ENCODE measurements around the gene NLN. TPM values are rescaled to one million over a fixed set of nuclear protein-coding genes. Genes with fewer than 3 reads are reported as not detected.

NLN gene
- total RNA-seq, 1 experiment from 2014 or later, result 34.8 TPM

DNA sequence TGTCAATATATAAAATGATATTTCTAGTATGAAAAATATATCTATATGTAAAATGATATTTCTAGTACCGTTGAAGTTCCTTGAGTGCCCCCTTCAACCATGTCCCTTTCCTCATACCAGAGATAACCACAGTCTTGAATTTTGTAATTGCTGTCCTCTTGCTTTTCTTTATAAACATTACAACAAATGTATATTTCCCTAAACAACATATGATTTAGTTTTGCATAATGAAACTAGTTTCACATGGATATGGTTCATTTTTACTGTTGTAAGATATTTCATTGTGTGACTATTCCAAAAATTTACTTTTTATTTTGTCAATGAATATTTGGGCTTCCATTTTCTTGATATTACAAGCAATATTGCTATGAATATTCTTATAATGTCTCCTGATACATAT lies 14.0 kb downstream of the NLN start:
- H3K36me3 Mint-ChIP-seq (ENCODE audit: insufficient read depth, unreplicated experiment), result no peaks in the 10 kb centered on the region
- ChIA-PET CTCF (no interaction called here), POLR2A (no interaction called here)
- no peaks in the 10 kb centered on the region for H3K27me3 ChIP-seq (replicated peaks; ENCODE audit: control insufficient read depth, insufficient read depth, low read length)
- no peak overlapping the region for H3K27ac Mint-ChIP-seq (ENCODE audit: unreplicated experiment)
- H3K27me3 Mint-ChIP-seq (ENCODE audit: insufficient read depth, unreplicated experiment), result no peaks in the 10 kb centered on the region
- no peaks in the 10 kb centered on the region for H3K9me3 ChIP-seq
- no TSS peak for BruUV-seq (replicated peaks)
- H3K9me3 Mint-ChIP-seq (ENCODE audit: unreplicated experiment), result no peaks in the 10 kb centered on the region
- no peaks in the 10 kb centered on the region for H3K36me3 ChIP-seq (ENCODE audit: control insufficient read depth, insufficient read depth, low read length)
- H3K4me3 Mint-ChIP-seq (ENCODE audit: unreplicated experiment), result no peak overlapping the region
- intact Hi-C loops (cut with micrococcal nuclease; ENCODE audit: unreplicated experiment), result no loop called here
- no peak for DNase-seq
- H3K4me3 ChIP-seq (ENCODE audit: low read depth, low read length), result no peak overlapping the region
- H3K4me1 Mint-ChIP-seq (ENCODE audit: low read depth, unreplicated experiment), result peaks cover 7% of the 10 kb centered on the region
- H3K4me1 ChIP-seq, result no peaks in the 10 kb centered on the region
- TF ChIP-seq, protein P1, sequence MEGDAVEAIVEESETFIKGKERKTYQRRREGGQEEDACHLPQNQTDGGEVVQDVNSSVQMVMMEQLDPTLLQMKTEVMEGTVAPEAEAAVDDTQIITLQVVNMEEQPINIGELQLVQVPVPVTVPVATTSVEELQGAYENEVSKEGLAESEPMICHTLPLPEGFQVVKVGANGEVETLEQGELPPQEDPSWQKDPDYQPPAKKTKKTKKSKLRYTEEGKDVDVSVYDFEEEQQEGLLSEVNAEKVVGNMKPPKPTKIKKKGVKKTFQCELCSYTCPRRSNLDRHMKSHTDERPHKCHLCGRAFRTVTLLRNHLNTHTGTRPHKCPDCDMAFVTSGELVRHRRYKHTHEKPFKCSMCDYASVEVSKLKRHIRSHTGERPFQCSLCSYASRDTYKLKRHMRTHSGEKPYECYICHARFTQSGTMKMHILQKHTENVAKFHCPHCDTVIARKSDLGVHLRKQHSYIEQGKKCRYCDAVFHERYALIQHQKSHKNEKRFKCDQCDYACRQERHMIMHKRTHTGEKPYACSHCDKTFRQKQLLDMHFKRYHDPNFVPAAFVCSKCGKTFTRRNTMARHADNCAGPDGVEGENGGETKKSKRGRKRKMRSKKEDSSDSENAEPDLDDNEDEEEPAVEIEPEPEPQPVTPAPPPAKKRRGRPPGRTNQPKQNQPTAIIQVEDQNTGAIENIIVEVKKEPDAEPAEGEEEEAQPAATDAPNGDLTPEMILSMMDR (IDR thresholded peaks at IDR 0.05; ENCODE audit: insufficient read depth in 1 of 2, low read depth in 1 of 2, low read length in 1 of 2, severe bottlenecking in 1 of 2, unreplicated experiment in 1 of 2), result no peak

DNA sequence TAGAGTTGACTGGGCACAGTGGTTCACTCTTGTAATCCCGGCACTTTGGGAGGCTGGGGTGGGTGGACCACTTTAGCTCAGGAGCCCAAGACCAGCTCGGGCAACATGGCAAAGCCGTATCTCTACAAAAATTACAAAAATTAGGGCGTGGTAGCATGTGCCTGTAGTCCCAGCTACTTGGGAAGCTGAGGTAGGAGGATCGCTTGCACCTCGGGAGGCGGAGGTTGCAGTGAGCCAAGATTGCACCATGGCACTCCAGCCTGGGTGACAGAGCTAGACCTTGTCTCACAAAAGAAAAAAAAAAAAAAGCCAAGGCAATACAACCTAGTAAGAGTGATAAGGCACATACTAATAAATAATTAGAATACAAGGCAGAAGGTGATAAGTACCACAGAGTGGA lies 15.8 kb downstream of the NLN start:
- POLR2A ChIA-PET, result interaction anchor here (0.6 kb wide), 1 partner anchor 16 kb away, joined by 6 read pairs; no protein-coding TSS in a partner anchor
- Histone ChIP-seq H3K4me3 (ENCODE audit: low read depth, low read length) (no peak overlapping the region), H3K9me3 (no peaks in the 10 kb centered on the region), H3K4me1 (no peaks in the 10 kb centered on the region), H3K36me3 (ENCODE audit: control insufficient read depth, insufficient read depth, low read length) (no peaks in the 10 kb centered on the region), H3K27me3 (replicated peaks; ENCODE audit: control insufficient read depth, insufficient read depth, low read length) (no peaks in the 10 kb centered on the region)
- H3K4me1 Mint-ChIP-seq (ENCODE audit: low read depth, unreplicated experiment), result peaks cover 12% of the 10 kb centered on the region
- intact Hi-C loops (cut with micrococcal nuclease; ENCODE audit: unreplicated experiment), result no loop called here
- TF ChIP-seq, protein P1 (IDR thresholded peaks at IDR 0.05; ENCODE audit: insufficient read depth in 1 of 2, low read depth in 1 of 2, low read length in 1 of 2, severe bottlenecking in 1 of 2, unreplicated experiment in 1 of 2), result no peak
- no peak overlapping the region for H3K27ac Mint-ChIP-seq (ENCODE audit: unreplicated experiment)
- H3K27me3 Mint-ChIP-seq (ENCODE audit: insufficient read depth, unreplicated experiment), result no peaks in the 10 kb centered on the region
- no TSS peak for BruUV-seq (replicated peaks)
- DNase-seq, result no peak
- CTCF ChIA-PET, result interaction anchor here (0.6 kb wide), 1 partner anchor 35 kb away, joined by 3 read pairs; no protein-coding TSS in a partner anchor
- H3K4me3 Mint-ChIP-seq (ENCODE audit: unreplicated experiment), result no peak overlapping the region
- H3K36me3 Mint-ChIP-seq (ENCODE audit: insufficient read depth, unreplicated experiment), result no peaks in the 10 kb centered on the region
- H3K9me3 Mint-ChIP-seq (ENCODE audit: unreplicated experiment), result no peaks in the 10 kb centered on the region

DNA sequence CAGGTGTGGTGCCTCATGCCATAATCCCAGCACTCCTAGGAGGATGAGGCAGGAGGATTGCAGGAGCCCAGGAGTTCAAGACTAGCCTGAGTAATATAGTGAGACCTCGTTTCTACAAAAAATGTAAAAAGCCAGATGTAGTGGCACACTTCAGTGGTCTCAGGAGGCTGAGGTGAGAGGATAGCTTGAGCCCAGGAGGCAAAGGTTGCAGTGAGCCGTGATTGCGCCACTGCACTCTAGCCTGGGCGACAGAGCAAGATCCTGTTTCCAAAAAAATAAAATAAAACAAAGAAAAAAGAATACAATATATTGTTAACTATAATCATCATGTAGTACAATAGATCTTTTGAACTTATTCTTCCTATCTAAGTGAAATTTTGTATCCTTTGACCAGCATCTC lies 16.3 kb downstream of the NLN start:
- H3K36me3 ChIP-seq (ENCODE audit: control insufficient read depth, insufficient read depth, low read length), result no peaks in the 10 kb centered on the region
- no peaks in the 10 kb centered on the region for H3K4me1 ChIP-seq
- no peak overlapping the region for H3K27ac Mint-ChIP-seq (ENCODE audit: unreplicated experiment)
- TF ChIP-seq, protein P1 (IDR thresholded peaks at IDR 0.05; ENCODE audit: insufficient read depth in 1 of 2, low read depth in 1 of 2, low read length in 1 of 2, severe bottlenecking in 1 of 2, unreplicated experiment in 1 of 2), result no peak
- no peaks in the 10 kb centered on the region for H3K36me3 Mint-ChIP-seq (ENCODE audit: insufficient read depth, unreplicated experiment)
- H3K9me3 Mint-ChIP-seq (ENCODE audit: unreplicated experiment), result no peaks in the 10 kb centered on the region
- ChIA-PET CTCF (no interaction called here), POLR2A (no interaction called here)
- no peaks in the 10 kb centered on the region for H3K27me3 ChIP-seq (replicated peaks; ENCODE audit: control insufficient read depth, insufficient read depth, low read length)
- intact Hi-C loops (cut with micrococcal nuclease; ENCODE audit: unreplicated experiment), result no loop called here
- DNase-seq, result no peak
- peaks cover 14% of the 10 kb centered on the region for H3K4me1 Mint-ChIP-seq (ENCODE audit: low read depth, unreplicated experiment)
- H3K27me3 Mint-ChIP-seq (ENCODE audit: insufficient read depth, unreplicated experiment), result no peaks in the 10 kb centered on the region
- H3K9me3 ChIP-seq, result no peaks in the 10 kb centered on the region
- no peak overlapping the region for H3K4me3 ChIP-seq (ENCODE audit: low read depth, low read length)
- no TSS peak for BruUV-seq (replicated peaks)
- H3K4me3 Mint-ChIP-seq (ENCODE audit: unreplicated experiment), result no peak overlapping the region
